Ammon's horn (tissue), 1 donor: ENCODE measurements around the gene PRR15L.
"Not testable (repeated sequence)": the region's sequence is repeated elsewhere in the genome, so short reads cannot be mapped to it uniquely, and the experiment has no call there.

Source experiments
- DNase-seq: peaks from one replicate; pipeline ENCODE4 v3.0.0-alpha.2; 2016; ENCODE audit warnings: low spot score

The PRR15L gene, protein sequence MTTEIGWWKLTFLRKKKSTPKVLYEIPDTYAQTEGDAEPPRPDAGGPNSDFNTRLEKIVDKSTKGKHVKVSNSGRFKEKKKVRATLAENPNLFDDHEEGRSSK

DNA sequence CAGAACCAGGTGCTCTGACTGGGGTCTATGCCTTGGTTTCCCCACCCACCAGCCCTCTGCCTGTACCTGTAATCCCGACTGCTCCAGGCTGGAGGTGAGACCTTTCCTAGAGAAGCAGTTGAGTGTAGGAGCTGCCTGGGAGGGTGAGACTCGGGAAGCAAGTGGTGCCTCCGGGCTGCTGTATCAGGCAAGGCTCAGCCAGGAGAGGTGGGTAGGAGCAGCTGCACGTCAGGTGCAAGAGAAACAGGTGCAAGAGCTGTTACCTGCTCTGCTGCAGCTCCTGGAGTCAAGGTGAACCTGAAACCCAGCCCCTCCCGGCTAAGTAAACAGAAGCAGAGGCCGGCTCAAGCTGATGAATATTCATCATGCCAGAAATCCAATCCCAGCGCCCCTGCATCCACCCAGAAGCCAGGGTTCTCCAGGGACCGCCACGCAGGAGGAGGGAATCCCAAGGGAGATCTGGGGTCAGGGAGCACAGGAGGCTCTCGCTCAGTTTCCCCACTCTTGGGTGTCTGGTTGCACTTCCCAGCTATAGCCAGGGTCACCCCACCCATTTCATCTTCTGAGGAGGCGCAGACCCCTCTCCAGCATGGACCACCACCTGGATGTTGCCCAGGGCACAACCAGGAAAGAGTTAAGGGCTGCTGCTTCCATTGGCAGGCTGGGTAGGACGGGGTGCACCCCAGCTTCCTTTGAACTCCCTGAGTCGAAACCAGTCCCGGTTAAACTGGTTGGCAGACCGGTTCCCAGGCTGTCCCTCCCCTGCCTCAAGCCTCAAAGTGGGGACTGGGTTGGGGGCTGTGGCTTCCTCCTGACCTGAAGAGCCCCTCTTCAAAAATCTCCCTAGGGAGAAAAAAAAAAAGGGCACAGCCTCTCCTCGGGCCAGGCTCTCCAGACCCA, at the start of gene PRR15L:
Gene PRR15L (minus strand): TSS at position 293 of the 900 bp plus-strand sequence. CDS start 4,649 bp downstream, outside the sequence.
- no peak for DNase-seq

DNA sequence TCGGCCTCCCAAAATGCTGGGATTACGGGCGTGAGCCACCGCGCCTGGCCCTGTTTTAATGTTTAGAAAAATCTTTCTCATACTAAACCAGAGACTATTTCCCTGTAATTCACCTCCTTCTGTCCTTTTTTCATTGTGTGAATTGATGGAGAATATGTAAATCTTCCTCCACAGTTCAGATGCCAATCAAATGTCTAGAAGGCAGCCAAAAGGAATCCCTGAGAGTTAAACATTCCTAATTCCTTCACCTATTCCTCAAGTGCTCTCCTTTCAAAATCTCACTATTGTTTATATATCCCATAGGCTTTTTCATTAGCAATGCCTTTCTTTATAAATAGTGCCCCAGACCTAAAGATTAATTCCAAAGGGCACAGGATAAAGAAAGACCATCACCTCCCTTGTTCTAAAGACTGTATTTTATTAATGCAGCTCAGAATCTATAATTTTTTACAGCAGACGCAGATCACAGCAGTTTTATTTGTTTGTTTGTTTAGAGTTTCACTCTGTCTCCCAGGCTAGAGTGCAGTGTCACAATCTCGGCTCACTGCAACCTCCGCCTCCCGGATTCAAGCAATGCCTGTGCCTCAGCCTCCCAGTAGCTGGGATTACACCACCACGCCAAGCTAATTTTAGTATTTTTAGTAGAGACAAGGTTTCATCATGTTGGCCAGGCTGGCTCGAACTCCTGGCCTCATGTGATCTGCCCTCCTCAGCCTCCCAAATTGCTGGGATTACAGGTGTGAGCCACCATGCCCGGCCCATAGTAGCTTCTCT, 49.4 kb upstream of the PRR15L start:
- DNase-seq, result no peak

DNA sequence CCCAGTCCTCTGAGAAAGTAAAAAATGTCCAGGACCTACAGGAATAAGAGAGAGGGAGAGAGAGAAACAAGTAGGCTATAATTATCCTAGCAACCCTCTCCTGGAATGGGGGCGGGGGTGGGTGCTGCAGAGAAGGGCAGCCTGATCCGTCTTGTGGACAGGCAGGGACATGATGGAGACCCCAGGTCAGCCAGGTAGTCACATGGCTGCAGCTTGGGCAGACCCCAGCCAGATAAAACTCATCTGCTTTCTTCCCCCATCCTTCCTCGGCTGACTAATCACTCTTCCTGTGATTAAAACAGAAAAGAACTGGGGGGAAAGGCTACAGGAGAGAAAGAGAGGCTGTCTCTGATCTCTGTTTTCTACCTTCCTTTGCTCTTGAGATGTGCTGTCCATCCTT, 47.3 kb upstream of the PRR15L start:
- no peak for DNase-seq

DNA sequence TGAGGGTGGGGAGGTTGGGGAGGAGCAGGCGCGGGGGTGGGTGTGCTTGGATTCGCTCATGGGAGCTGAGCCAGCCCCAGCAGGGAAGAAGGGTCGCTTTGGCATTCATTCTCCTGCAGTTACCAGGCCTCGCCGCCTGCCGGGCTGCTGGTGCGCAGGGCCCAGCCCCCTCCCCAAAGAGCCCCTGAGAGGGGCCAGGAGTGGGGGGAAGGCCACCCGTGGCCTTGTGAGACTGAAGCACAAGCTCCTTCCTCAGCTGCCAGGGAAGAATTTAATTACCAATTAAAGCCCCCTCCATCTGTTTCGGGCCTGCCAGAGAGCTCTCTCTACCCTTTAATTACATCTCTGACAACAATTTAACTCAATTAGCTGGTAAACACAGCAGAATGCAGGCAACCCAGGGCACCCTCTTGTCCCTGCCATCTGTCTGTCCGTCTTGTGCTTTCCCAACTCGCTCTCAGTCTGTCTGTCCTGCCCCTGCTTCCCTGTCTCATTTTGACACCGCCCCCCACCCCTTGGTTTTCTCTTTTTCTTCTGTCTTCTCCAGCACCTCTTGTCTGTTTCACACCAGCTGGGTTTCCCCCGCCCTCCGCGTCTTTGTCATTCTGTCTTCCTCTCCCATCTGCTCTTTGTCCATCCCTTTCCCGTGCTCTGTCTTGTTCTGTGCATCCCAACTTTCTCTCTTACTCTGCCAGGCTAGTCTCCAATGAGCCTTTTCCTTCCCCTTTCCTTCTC, 45.9 kb upstream of the PRR15L start:
- no peak for DNase-seq

DNA sequence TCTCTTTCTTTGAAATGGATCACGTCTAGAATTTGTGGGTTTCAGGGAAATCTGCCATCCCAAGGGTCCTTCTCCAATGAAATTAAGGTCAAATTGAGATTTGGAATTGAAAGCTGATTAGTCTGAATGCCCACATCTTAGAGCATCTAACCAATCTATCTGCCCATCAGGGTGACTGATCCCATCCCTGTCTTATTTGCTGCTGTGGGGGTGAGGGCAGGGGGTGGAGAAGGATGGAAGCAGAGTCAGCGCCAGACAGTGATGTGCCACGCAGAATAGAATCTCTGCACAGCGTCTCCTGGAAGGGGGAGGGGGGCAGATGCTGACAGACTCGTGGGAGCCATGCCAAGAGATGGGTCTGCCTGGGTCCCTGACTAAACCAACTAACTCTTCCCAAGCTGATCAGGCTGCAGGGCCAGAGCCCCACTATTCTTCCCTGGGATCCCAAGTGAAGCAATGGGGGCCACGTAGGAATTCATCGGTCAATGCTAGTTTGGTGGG, 45.3 kb upstream of the PRR15L start:
- DNase-seq, result no peak

DNA sequence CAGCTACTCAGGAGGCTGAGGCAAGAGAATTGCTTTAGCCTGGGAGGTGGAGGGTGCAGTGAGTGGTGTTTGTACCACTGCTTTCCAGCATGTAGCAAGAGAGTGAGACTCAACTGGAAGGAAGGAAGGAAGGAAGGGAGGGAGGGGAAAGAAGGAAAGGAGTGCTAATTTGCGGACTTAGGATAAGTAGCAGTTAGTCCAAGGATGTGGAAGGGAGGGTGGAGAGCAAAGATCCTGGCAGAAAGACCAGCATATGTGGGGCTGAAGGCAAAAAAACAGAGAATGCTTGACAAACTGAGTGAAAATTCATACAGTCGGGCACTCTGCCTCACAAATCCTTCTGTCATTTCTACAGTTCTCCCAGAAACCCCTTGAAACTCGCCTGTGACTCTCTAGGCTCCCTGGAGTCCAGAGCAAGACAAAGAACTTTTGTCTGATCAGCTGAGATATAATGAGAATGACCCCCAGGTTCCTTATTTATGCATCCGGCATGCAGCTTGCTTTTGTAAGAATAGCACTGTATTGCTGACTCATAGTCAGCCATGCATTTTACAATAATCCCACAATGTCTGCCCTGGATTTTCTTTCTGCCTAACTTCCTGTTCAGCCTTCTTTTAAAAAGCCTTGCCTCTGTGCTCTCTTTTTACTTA, 44.7 kb upstream of the PRR15L start:
- DNase-seq, result no peak

DNA sequence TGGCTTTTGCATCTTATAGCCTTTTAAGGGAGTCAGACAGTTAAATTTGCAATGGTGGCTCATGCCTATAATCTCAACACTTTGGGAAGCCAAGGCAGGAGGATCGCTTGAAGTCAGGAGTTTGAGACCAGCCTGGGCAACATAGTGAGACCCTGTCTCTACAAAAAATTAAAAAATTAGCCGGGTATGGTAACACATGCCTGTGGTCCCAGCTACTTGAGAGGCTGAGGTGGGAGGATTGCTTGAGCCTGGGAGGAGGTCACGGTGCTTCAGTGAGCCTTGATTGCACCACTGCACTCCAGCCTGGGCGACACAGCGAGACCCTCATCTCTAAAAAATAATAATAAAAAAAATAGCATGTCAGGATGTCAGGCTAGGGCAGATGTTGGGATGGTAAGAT, 44.0 kb upstream of the PRR15L start:
- not testable (repeated sequence) for DNase-seq

DNA sequence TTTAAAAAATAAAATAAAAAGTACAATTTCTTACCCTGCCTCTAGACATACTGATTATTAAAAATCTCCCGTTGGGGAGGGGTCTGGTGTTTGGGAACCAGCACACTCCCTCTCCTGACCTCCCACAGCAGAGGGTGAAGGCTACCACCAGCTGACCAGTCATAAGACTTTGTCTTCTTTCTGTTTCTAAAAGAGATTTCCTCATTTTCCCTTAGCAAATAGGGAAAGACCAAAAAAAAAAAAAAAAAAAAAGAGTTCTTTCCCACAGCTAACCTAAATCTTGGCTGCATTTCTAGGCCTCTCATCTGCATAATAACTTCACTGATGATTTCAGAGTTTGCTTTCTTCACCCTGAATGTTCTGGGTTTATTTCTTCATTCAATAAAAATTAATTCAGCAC, 43.5 kb upstream of the PRR15L start:
- DNase-seq, result no peak

DNA sequence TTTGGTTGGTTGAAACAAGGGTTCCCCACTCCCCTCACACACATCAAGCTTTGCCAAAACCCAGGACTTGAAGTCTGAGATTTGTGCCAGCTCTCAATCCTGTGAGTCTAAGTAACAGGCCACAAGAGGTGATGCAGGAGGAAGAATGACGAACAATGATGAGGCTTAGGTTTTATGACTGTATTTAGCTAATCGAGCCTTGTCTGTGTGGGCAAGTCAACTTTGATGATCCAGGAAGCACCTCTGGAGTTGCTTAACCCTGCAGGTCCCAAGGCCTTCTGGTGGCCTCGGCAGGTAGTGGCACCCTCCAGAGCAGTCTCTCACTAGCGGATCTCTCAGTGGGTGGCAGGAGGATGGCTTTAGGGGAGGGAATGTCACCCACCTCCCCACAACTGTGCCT, 41.9 kb upstream of the PRR15L start:
- no peak for DNase-seq

DNA sequence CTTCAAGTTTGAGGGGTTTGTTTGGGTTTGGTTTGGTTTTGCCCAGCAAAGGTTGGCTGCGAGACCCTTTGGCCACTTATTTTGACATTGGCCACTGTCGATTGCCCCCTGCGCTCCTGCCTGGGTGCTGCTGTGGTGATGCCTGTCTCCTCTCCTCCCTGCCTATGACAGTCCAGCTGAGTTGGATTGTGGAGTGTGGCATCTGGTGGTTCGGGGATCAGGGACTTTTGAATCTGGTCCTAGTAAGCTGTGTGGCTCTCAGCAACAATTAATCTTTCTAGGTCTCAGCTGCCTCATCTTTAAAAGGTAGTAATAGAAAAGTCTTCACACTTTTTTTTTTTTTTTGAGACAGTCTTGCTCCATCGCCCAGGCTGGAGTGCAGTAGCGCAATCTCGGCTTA, 40.4 kb upstream of the PRR15L start:
- no peak for DNase-seq

DNA sequence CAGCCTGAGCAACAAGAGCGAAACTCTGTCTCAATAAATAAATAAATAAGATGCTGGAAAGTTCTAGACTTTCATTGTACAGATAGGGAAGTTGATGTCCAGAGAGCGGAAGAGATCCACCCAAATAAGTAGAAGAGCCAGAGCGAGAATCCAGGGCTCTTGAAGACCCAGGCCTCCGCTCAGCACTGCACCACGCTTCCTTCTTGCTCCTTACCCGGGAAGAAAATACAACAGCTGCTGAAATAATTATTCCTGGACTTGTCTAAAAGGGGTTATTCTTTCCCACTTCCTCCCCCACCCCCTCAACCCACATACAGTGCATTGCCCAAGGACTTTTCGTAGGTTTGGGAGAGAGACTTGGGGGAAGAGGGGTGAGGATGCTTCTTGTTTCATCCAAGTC, 39.9 kb upstream of the PRR15L start:
- DNase-seq, result no peak

DNA sequence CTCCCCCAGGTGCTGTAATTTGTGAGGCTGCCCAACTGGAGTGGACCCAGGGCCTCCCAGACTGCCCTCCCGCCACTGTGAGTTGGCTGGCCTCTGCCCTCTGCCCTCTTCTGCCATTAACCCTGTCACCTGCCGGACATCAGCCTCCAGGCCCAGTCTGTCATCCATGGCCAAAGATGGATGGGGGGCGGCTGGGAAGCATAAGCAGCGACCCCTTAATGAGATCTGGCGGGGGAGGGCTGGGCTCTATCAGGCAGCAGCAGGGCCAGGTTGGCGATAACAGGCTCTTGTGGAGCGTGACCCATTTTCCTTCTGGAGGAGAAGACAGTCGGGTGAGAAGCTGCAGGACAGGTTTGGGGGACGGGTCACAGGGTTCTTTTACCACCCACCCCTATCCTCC, 38.5 kb upstream of the PRR15L start:
- no peak for DNase-seq

DNA sequence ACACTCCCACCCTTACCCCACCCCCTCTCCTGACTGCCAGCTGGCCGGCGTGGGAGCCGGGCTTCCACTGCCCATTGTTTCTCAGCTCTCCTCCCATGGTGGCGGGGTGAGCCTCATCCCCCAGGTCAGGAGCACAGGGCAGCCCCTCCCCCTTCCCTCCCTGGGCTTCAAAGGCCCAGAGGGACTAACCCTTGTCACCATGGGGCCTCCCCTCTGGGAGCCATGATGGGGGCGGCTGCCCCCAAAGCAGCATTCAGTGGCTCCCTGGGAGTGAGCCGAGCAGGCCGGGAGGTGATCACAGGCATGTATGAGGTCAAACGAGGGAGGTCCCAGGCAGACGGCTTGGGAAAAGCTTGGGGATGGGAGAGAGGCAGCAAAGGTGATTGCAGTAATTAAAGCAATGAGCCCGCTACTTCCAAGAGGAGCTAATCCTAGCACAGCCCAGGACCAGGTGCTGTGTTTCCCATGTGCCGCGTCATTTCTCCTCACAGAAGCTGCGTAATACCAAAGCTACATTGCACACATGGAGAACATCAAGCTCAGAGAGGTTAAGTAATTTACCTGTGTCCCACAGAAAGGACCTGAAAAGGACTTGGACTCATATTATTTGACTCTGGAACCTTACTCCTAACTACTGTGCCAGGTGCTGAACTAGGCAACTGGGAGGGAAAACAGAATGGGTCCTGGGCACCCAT, 37.7 kb upstream of the PRR15L start:
- DNase-seq, result no peak

DNA sequence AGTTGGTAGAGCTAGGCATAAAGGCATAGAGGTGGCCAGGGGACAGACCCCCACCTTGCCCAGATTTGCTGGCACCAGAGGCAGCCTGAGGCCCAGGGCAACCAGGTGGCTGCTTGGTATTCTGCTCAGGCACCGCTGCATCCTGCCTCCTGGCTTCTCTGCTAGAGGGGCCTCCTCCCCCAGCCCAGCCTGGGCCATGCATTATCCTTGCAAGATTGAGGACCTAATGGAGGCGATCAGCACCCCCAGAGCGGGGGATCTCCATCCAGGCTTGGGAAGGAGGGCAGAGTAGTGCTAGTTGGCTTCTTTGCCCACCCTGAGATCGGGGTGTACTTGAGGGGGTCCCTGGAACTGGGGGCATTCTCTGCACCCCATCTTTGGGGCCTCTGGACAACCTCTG, 37.0 kb upstream of the PRR15L start:
- DNase-seq, result no peak

DNA sequence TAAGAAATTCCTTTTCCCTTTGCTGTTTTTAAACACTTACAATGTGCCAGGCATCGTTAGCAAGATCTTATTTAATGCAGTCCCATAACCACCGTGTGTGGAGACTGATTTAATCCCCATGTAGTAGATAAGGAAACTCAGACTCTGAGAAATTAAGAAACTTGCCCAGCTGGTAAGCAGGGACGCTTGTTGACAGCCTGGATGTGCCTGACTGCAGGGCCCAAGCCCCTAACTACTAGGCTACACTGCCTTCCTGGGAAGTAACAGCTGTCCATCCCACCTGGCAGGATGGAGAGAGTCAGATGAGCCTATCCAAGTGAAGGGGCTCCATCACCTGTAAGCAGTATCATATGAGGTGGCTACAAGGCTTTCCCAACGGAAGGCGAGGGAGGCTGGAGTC, 36.3 kb upstream of the PRR15L start:
- DNase-seq, result no peak

DNA sequence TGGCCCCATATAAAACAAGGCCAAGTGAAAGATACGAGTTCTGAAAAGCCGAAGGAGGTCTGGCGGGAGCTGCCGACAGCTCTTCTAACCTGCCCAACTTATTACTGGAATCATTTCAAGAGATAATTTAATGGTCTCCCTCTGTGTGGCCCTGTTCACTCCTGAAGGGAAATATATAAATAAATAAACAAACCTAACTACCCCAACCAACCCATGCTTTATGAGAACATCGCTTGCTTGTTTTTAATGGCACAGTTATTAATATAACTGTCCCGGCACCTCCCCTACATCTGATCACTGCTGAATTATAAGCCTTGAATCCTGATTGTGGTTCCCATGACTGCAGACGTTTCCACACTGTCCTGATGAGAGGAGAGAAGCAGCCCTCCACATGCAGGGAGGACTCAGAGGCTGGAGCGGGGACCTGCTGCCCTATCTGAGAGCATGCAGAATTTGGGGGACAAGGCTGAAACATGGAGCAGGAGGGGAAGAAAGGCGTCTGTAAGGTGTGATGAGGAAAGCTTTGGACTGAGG, 35.4 kb upstream of the PRR15L start:
- no peak for DNase-seq

DNA sequence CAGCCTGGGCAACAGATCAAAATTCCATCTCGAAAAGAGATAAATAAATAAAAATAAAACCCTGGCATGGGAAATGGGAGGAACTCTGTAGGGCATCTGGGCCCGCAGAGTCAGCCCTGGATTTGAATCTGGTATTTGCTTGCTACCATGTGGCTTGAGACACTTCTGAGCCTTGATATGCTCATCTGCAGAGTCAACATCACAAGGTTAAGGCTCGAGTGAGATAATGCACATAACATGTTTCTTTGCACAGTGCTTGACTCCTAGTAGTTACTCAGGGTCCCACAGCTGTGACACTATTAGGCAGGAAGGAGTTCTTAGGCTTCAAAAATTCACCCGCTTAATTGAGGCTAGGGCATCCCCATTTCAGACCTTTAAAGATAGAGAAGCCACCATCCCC, 34.5 kb upstream of the PRR15L start:
- DNase-seq, result no peak

DNA sequence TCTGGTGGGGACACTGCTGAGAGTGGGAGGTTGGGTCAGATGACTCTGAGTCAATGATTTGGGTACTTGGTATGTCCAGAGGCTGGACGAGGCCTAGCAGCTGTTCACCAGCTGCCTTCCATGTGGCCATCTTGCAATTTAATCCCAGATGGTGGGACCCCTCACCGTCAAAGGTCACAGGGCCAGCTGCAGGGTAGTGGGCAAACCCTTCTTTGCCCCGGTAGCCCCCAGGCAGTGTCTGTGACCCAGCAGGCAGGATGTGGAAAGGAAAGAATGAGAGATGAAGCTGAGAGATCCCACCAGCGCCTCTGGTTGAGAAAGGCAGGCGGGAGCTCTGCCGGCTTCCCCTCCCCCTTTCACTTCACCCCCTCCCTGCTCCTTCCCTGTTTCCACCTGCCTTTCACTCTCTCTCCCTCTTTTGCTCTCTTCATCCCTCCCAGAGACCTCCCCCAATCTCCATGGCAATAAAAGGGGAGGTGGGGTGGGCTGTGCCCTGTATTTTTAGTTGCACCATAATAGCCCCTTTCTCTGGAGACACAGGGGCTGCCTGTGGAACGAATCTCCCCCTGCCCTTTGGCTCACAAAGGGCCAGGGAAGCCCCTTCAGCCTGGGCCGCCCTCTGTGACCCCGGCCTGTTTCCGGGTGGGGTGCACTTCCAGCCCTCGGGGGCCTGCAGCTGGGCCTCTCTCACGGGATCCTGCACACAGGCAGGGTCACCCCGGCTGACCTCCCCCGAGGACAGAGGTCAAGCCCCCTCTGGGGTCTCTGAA, 33.5 kb upstream of the PRR15L start:
- no peak for DNase-seq

DNA sequence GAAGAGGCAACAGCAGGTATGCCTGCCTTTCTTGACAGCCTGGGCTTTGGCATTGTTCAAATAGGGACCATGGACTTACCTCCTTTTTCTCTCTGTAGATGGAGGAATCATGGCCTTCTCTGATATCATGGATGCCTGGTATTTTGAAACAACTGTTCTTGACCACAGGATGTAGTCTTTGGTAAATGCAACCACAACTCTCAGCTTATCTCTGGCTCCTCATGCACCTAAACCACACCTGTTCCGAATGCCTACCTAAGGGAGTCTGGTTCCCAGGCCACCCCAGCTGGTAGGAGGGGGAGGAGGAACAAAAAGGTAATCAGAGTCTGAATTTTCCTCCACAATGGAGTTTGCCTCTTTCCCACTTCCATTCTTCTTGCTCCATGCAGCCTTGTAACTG, 32.0 kb upstream of the PRR15L start:
- DNase-seq, result no peak

DNA sequence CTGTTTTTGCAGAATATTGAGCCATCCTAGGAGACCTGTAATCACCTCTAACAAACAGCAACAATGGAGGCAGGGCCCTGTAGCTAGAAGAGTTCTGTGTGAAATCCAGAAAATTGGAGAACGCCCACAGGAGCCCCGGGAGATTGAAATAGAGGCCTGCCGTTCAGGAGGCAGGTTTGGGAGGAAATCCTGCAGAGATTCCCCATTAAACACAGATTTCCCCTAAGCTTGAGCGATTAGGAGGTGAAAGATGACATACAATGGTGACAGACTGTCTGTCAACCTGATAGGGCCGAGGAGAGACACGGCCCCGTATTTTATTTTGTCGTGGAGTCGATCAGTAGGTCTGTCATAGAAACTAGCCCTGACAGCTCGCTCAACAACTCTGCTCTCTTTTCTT, 31.5 kb upstream of the PRR15L start:
- DNase-seq, result no peak
